Ovary (tissue), 9 donors: ENCODE measurements around the gene DNAJB14. TPM values are rescaled to one million over a fixed set of nuclear protein-coding genes. Genes with fewer than 3 reads are reported as not detected.
A peak's percentile ranks its signal among the peaks of the same experiment; 100 is the strongest.

Experiments
- DNase-seq, 5 donors: peaks; one replicate each; pipeline ENCODE4 v3.0.0-alpha.2; 2019 to 2020
- H3K27ac ChIP-seq, 2 donors: fragments of 200-600 bp; one replicate each; pipeline versions ENCODE4 v1.5.1 to v1.8.0; 2019 to 2022
- H3K27me3 ChIP-seq: fragments of 200-600 bp; one replicate; pipeline ENCODE4 v1.8.0; 2022
- H3K36me3 ChIP-seq: fragments of 200-600 bp; sonication (generic); one replicate; pipeline ENCODE4 v1.5.1; 2019
- H3K4me1 ChIP-seq: one replicate; pipeline ENCODE4 v1.8.1; 2013; ENCODE audit warnings: mild to moderate bottlenecking, moderate library complexity; ENCODE audit not compliant: insufficient read depth
- H3K4me3 ChIP-seq: fragments of 200-600 bp; sonication (generic); one replicate; pipeline ENCODE4 v1.5.1; 2017
- H3K9me3 ChIP-seq, 2 donors: fragments of 200-600 bp in 1 of 2; sonication (generic) in 1 of 2; one replicate each; pipeline versions ENCODE4 v1.5.1 to v1.8.1; 2013 to 2019; ENCODE audit warnings: mild to moderate bottlenecking in 1 of 2, moderate library complexity in 1 of 2
- EP300 ChIP-seq: sonication (generic); formaldehyde crosslinking; IDR thresholded peaks from one replicate; pipeline ENCODE4 v1.6.1; 2017; ENCODE audit warnings: antibody characterized with exemption
- POLR2A ChIP-seq: fragments of 450-650 bp; IDR thresholded peaks from one replicate; pipeline ENCODE4 v1.6.1; 2017; ENCODE audit warnings: antibody characterized with exemption, mild to moderate bottlenecking, moderate library complexity
- WGBS, 3 donors: extraction: QIAGEN DNeasy Blood & Tissue Kit in 1 of 3; methylation state at CpG; one replicate each; pipeline versions ENCODE4 v1.1.5 to v1.1.7; 2013 to 2017; 5-methylcytosine and 5-hydroxymethylcytosine counted together
- intact Hi-C, 4 donors: fragments of 100-400 bp; cut with DNase I; formaldehyde crosslinking; loops; one replicate each; pipeline versions ENCODE4 v1.11.0 to v1.15.1; 2022 to 2023
- polyA plus RNA-seq, 2 donors: library from polyadenylated mRNA; stranded (reverse); fragments of 200-250 nt in 1 of 2; fragments of 350-450 nt in 1 of 2; fragmentation: Illumina TruSeq in 1 of 2; extraction: RNeasy Lipid Tissue Mini Kit (QIAGEN cat#74804) in 1 of 2; gene quantifications; one replicate each; pipeline ENCODE4 v1.2.3, GENCODE V29; 2013 to 2014
- total RNA-seq, 7 donors: library from RNA; depleted of rRNA in 2 of 7; stranded (reverse); fragments of >200 nt in 2 of 7; fragmentation: NEBNext Ultra II Directional in 3 of 7; extraction: Animal tissue kit (Norgen Biotek cat#: 25700) in 3 of 7; gene quantifications; one replicate each; pipeline versions ENCODE4 v1.1.0 to v1.2.4, GENCODE V29; 2016 to 2023
- TF ChIP-seq, protein P1 (sequence below), 3 donors: fragments of 450-650 bp in 2 of 3; fragments of 200-600 bp in 1 of 3; IDR thresholded peaks; one replicate each; pipeline versions ENCODE4 v1.5.1 to v1.8.0; 2016 to 2022; ENCODE audit warnings: antibody characterized with exemption in 3 of 3, mild to moderate bottlenecking in 1 of 3
- donor health status: DM: no; HTN: no; CAD: no; lungs with moderate emphysema.
- donor health status: DM: no; HTN: no; CAD: no.
- donor health status: Bipolar disorder and iron deficiency.
- donor health status: DM: yes; HTN: yes; CAD: no.
- donor health status: DM: no; HTN: no; CAD: no.
- donor health status: DM: yes; HTN: yes; CAD: no.

The DNAJB14 gene
- total and polyA plus RNA-seq, 9 donors, result 10.5 to 47.8 (median 37.9) TPM

DNA sequence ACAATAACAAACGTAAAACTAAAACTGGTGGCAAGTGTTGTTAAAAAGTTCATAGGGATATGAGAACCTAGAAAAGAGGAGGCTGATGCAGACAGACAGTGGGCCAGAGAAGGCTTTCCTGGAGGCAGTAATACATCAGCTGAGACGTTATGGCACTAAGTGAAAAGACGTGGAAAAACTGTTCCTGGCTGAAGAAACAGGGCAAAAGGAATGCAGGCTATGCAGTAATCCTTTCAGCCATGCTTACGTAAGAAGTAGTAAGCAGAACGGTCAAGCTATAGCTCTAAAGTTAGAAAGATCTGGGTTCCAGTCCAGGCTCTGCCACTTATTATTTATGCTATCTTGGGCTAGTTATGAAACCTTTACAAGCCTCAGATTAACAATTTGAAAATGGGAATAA is 58.6 kb downstream of the DNAJB14 start:
- Histone ChIP-seq H3K27ac (no peak overlapping the region), H3K9me3 (no peaks in the 10 kb centered on the region), H3K36me3 (no peaks in the 10 kb centered on the region), H3K4me3 (no peak overlapping the region), H3K27me3 (no peaks in the 10 kb centered on the region), H3K4me1 (no peaks in the 10 kb centered on the region)
- no peak for DNase-seq
- 52 to 61% (median 58%) methylated on average over 5 of the region's 5 CpGs for WGBS, 3 donors
- no peak for TF ChIP-seq EP300
- no peak for TF ChIP-seq POLR2A
- TF ChIP-seq, protein P1, sequence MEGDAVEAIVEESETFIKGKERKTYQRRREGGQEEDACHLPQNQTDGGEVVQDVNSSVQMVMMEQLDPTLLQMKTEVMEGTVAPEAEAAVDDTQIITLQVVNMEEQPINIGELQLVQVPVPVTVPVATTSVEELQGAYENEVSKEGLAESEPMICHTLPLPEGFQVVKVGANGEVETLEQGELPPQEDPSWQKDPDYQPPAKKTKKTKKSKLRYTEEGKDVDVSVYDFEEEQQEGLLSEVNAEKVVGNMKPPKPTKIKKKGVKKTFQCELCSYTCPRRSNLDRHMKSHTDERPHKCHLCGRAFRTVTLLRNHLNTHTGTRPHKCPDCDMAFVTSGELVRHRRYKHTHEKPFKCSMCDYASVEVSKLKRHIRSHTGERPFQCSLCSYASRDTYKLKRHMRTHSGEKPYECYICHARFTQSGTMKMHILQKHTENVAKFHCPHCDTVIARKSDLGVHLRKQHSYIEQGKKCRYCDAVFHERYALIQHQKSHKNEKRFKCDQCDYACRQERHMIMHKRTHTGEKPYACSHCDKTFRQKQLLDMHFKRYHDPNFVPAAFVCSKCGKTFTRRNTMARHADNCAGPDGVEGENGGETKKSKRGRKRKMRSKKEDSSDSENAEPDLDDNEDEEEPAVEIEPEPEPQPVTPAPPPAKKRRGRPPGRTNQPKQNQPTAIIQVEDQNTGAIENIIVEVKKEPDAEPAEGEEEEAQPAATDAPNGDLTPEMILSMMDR (IDR thresholded peaks at IDR 0.05), result no peak
- intact Hi-C loops, result loop anchor here in 2 of 4 donors (10.0 kb wide), 2 partner anchors 163 to 323 kb away; partner anchors contain the start of gene TRMT10A (in 1 of the 2)

DNA sequence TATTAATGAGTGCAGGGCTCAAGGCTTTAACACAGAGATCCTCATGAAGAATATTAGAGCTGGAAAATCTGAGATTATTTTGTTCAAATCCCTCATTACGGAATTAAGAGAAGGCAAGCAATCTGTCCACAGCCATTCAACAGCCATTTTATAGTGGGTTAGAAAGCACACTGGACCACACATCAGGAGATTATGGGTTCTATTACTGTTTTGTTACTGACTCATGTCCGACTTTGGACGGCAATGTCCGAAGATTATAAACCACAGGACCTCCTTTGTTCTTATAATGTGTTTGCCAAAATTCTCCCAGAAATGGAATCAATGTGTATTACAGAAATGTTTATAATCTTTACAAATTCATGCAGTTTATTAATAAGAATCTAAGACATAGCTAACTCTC is 60.3 kb downstream of the DNAJB14 start:
- no peaks in the 10 kb centered on the region for H3K27me3 ChIP-seq
- H3K4me3 ChIP-seq, result no peak overlapping the region
- H3K36me3 ChIP-seq, result no peaks in the 10 kb centered on the region
- TF ChIP-seq, protein P1 (IDR thresholded peaks at IDR 0.05), result no peak
- TF ChIP-seq EP300, result no peak
- TF ChIP-seq POLR2A, result no peak
- no peak overlapping the region for H3K27ac ChIP-seq
- H3K4me1 ChIP-seq, result no peaks in the 10 kb centered on the region
- intact Hi-C loops, result loop anchor here in 2 of 4 donors (10.0 kb wide), 2 partner anchors 161 to 321 kb away; partner anchors contain the start of gene TRMT10A (in 1 of the 2)
- 47 to 67% (median 60%) methylated on average over 4 of the region's 4 CpGs for WGBS, 3 donors
- DNase-seq, result no peak
- no peaks in the 10 kb centered on the region for H3K9me3 ChIP-seq

DNA sequence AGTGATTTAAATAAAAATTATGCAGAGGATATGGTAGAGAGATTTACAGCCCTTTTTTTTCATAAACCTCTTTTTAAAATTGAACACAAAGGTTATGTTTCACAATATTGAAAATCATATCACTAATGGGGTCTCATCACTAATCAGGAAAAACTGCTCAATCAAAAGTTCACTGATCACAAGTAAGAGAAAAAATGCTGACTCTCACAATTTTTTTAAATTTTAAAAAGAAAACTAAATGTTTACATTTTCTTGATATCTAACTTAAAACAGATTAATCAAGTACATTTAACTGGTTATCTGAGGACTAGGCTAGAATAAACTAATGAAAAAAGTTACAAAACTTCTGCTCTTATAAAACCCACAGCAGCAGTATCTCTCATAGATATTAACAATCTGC is 60.7 kb downstream of the DNAJB14 start:
- H3K36me3 ChIP-seq, result no peaks in the 10 kb centered on the region
- no peak overlapping the region for H3K27ac ChIP-seq
- no peak overlapping the region for H3K4me3 ChIP-seq
- no peaks in the 10 kb centered on the region for H3K9me3 ChIP-seq
- intact Hi-C loops, result loop anchor here in 2 of 4 donors (10.0 kb wide), 2 partner anchors 161 to 321 kb away; partner anchors contain the start of gene TRMT10A (in 1 of the 2)
- no peaks in the 10 kb centered on the region for H3K27me3 ChIP-seq
- TF ChIP-seq EP300 (no peak), POLR2A (no peak)
- TF ChIP-seq, protein P1 (IDR thresholded peaks at IDR 0.05), result no peak
- DNase-seq, result no peak
- no peaks in the 10 kb centered on the region for H3K4me1 ChIP-seq

DNA sequence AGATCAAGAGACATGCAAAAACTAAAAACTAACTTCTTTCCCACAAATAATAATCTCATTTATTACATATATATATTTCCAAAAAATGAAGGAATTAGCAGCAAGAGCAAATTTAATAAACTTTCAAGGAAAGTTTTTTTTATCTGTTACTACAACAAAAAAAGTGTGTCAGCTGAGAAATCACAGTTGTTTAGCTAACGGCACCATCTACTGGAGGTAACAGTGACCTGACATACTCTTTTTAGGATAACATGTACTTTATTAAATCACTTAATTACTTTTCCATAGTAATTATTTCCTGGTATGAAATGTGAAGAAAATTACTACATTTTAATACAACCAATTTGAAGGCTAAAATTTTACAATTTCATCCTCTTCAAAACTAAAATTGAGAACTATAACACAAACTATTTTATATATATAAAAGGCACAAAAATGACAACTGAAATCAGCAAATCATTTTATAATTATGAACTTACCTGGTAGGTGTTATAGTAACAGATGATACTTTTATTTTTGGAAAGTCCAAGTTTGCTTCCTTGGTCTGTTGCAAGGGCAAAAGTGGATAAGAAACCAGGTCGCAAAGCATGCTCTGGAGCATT is 61.3 kb downstream of the DNAJB14 start:
- H3K36me3 ChIP-seq, result no peaks in the 10 kb centered on the region
- H3K4me1 ChIP-seq, result no peaks in the 10 kb centered on the region
- no peak for DNase-seq
- intact Hi-C loops, result loop anchor here in 2 of 4 donors (10.0 kb wide), 2 partner anchors 160 to 320 kb away; partner anchors contain the start of gene TRMT10A (in 1 of the 2)
- H3K4me3 ChIP-seq, result no peak overlapping the region
- H3K27ac ChIP-seq, result no peak overlapping the region
- H3K9me3 ChIP-seq, result no peaks in the 10 kb centered on the region
- no peak for TF ChIP-seq EP300
- TF ChIP-seq POLR2A, result no peak
- TF ChIP-seq, protein P1 (IDR thresholded peaks at IDR 0.05), result peak; percentile 53 to 60 (median 56)
- H3K27me3 ChIP-seq, result no peaks in the 10 kb centered on the region
- 53 to 60% (median 58%) methylated on average over 2 of the region's 2 CpGs for WGBS, 3 donors
